K562 (cell line): ENCODE measurements around the gene LRMDA. TPM values are rescaled to one million over a fixed set of nuclear protein-coding genes. Genes with fewer than 3 reads are reported as not detected.

ENCODE experiments used
- MED1 ChIP-seq: sonication (generic); formaldehyde crosslinking; IDR thresholded peaks from 2 replicates; pipeline ENCODE4 v1.8.1; 2023; ENCODE audit warnings: missing genetic modification reagents, borderline replicate concordance
- PML ChIP-seq: IDR thresholded peaks from 2 replicates; pipeline ENCODE4 v1.6.1; 2012; ENCODE audit warnings: low read length, inconsistent platforms
- ZBTB40 ChIP-seq, 2 experiments: fragments of 450-650 bp in 1 of 2; sonication (generic) in 1 of 2; formaldehyde crosslinking in 1 of 2; IDR thresholded peaks; 2 replicates each; pipeline versions ENCODE4 v1.7.1 to v1.9.0; 2016 to 2022; ENCODE audit warnings: inconsistent platforms in 1 of 2, mild to moderate bottlenecking in 1 of 2, missing genetic modification reagents in 1 of 2
- ZNF282 ChIP-seq: sonication (generic); formaldehyde crosslinking; IDR thresholded peaks from 2 replicates; pipeline ENCODE4 v1.8.1; 2023; ENCODE audit warnings: missing genetic modification reagents
- polyA plus RNA-seq, 8 experiments: library from polyadenylated mRNA; depleted of rRNA in 4 of 8; stranded (reverse) in 5 of 8; unstranded in 3 of 8; fragments of >200 nt; fragmentation: Nextera tagmentation in 2 of 8; fragmentation: Illumina TruSeq in 1 of 8; extraction: Ambion mirVana in 2 of 8; extraction: Trizol in 1 of 8; gene quantifications; 2 replicates each; pipeline versions ENCODE4 v1.2.1 to v1.2.3, GENCODE V29; 2011 to 2014; ENCODE audit warnings: inconsistent platforms in 1 of 8, missing spikeins in 1 of 8
- total RNA-seq, 7 experiments: library from RNA; depleted of rRNA in 6 of 7; stranded (reverse); fragments of >200 nt in 6 of 7; fragmentation: Illumina TruSeq in 2 of 7; extraction: Trizol in 2 of 7; gene quantifications; 2 replicates each; pipeline versions ENCODE4 v1.2.1 to v1.2.3, GENCODE V29; 2011 to 2021; ENCODE audit warnings: low replicate concordance in 1 of 7

Gene LRMDA
- total and polyA plus RNA-seq, 9 of the 15 experiments (the other 6 are each of a cell fraction or from before 2014, with no cell fraction given), result 0.25 TPM; not detected in 8

- TF ChIP-seq MED1 (CRISPR knock-in tag) (no peak), ZBTB40 (IDR thresholded peaks at IDR 0.05) (no peak), ZBTB40 (CRISPR knock-in tag; IDR thresholded peaks at IDR 0.05) (no peak), PML (no peak), ZNF282 (no peak)
These were observed 814.6 kb downstream of the LRMDA start (continued) for GRCh38 chr10:76245951-76246495.
